WI38 (cell line): ENCODE measurements around the gene SMIM11.
"Not testable (repeated sequence)": the region's sequence is repeated elsewhere in the genome, so short reads cannot be mapped to it uniquely, and the experiment has no call there.

ENCODE experiments used
- H3K4me3 ChIP-seq: 2 replicates; pipeline ENCODE4 v1.5.1; 2011; ENCODE audit warnings: low read depth, mild to moderate bottlenecking, control low read depth, low read length
- TF ChIP-seq, protein P1 (sequence below): IDR thresholded peaks from 2 replicates; pipeline ENCODE4 v1.5.1; 2012; ENCODE audit warnings: low read depth, mild to moderate bottlenecking, control low read depth, low read length

Gene SMIM11, protein sequence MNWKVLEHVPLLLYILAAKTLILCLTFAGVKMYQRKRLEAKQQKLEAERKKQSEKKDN

DNA sequence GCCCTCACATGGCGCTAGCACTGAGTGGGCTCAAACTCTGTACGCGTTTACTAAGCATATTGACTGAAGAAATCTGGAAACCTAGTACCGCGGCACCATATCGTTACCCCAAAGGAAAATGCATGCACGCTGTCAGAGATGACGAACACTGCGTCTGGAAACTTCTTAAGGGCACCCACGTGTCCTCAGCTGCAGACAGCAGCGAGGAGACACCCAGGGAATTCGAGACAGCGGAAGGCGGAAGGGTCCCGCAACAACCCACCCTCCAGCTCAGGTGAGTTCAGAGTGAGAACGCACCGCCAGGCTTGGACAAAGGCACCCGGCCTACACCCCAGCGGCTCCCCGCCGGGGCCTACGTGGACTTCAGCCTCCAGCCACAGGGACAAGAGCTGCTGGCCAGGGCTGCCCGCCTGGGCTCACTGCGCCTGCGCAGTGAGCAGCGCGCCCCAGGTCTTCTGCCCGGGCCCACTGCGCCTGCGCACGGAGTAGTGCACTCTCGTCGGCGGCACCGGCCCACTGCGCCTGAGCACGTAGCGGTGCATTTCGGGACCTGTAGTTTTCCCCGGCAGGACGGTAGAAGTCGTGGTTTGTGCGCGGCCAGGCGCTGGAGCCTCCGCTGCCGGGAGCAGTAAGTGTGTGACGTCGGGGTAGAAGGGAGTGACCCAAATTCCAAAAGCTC is at the start of gene SMIM11:
TSS of gene SMIM11 (plus strand) at position 568 of the 679 bp plus-strand sequence. CDS start 3,998 bp downstream, outside the sequence.
- not testable (repeated sequence) for H3K4me3 ChIP-seq

DNA sequence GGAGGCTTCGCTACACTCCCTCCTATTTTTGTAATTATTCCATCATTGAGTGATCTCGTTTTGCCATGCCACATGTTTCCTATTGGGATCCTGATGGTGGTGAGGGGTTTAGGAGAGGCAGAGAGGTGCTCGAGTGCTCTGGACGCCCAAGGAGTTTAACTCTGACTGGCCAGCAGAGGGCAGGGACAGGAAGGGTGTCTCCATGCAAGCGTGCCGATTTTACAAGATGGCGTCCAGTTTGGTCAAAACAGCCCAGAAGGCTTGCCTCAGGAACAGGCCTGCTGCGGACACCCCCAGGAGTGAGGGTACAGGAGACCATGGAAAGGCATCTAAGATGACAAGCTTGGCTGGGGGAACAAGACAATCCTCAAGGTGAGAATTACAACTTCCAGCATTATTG is 45.3 kb upstream of the SMIM11 start:
- no peak overlapping the region for H3K4me3 ChIP-seq
- TF ChIP-seq, protein P1, sequence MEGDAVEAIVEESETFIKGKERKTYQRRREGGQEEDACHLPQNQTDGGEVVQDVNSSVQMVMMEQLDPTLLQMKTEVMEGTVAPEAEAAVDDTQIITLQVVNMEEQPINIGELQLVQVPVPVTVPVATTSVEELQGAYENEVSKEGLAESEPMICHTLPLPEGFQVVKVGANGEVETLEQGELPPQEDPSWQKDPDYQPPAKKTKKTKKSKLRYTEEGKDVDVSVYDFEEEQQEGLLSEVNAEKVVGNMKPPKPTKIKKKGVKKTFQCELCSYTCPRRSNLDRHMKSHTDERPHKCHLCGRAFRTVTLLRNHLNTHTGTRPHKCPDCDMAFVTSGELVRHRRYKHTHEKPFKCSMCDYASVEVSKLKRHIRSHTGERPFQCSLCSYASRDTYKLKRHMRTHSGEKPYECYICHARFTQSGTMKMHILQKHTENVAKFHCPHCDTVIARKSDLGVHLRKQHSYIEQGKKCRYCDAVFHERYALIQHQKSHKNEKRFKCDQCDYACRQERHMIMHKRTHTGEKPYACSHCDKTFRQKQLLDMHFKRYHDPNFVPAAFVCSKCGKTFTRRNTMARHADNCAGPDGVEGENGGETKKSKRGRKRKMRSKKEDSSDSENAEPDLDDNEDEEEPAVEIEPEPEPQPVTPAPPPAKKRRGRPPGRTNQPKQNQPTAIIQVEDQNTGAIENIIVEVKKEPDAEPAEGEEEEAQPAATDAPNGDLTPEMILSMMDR: no peak

DNA sequence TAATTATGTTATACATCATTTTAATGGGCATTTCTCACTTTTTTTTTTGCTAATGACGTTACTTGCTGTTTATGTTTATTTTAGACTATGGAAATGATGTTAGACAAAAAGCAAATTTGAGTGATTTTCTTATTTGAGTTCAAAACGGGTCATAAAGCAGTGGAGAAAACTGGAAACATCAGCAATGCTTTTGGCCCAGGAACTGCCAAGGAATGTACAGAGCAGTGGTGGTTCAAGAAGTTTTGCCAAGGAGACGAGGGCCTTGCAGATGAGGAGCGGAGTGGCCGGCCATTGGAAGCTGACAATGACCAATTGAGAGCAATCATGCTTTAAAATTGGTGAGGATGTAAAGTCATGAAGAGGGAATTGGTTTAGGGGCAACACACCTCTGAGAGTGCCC is 43.6 kb upstream of the SMIM11 start:
- TF ChIP-seq, protein P1: no peak
- no peak overlapping the region for H3K4me3 ChIP-seq

DNA sequence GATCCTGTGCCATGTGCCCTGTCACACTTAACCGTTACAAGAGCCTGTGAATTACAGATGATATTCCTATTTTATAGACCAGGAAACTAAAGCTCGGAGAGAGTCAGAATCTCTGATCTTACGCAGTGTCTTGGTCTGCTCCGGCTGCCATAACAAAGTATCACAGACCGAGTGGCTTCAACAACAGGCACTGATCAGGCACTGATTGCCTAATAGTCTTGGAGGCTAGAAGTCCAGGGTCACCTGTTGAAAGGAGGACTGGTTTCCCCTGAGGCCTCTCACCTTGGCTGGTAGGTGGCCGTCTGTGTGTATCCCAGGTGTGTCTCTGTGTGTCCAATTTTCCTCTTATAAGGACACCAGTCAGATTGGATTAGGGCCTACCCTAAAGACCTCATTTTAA is 43.0 kb upstream of the SMIM11 start:
- no peak overlapping the region for H3K4me3 ChIP-seq
- TF ChIP-seq, protein P1: no peak

DNA sequence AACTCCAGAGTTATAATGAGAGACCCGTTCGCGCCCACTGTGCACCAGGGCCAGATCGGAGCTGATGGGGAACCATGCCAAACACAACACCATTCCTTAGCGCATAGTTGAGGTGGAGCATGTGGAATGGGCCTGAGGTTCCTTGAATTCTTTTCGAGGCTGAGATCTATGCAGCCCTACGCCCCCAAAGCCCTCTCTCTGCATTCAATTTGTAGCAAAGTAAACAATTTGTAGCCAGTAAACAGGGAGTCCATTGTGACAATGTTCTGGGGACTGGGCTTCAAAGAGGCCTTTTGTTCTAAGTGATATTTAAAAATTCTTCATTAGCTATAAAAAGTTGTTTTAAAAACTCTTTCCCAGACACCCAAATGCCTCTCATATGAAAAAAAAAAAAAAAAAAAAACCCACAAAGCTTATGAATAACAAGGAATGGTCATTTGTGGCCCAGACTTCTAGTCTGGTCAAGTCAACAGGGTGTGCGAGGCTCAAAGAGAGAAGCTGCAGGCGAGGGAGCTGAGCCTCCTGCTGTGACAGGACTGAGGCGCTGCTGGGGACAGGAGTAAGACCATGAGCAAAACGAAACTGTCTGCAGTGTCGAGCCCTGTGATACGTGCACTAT is 42.1 kb upstream of the SMIM11 start:
- TF ChIP-seq, protein P1: no peak
- H3K4me3 ChIP-seq: no peak overlapping the region

DNA sequence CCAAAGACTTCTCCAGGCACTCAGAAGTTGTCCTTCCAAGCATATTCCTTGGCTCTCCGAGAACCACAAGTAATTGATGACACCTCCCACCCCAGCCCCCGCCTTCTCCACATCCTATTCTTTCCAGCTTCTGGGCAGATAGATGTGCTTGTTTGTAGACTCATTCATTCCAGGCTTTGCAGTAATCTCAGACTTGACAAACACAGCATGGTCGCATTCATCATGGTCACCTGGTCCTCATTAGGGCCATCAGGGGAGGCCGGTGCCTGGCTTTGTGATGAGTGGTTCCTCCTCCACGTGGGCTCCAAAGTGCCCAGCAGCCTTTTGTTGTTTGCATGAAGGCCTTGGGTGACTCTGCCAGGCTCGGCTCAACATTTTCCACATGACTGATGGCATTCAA is 40.0 kb upstream of the SMIM11 start:
- no peak overlapping the region for H3K4me3 ChIP-seq
- TF ChIP-seq, protein P1: no peak

DNA sequence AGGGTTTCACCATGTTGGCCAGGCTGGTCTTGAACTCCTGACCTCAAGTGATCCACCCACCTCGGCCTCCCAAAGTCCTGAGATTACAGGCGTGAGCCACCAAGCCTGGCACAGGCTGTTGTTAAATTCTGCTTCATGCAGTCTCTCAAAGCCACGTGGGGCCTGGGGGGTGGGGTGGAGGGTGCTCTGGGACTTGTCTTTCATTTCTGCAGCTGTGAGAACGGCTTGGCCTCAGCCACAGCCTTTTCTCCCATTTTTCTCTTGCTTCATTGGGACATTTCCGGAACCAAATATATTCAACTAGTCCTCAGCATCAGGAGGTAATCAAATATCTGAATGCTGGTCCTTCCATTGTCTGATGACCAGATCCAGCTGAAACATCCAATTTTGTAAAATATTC is 39.1 kb upstream of the SMIM11 start:
- no peak overlapping the region for H3K4me3 ChIP-seq
- TF ChIP-seq, protein P1: no peak
